ENCODE data around the gene TPD52L2.
"Not testable (repeated sequence)": the region's sequence is repeated elsewhere in the genome, so short reads cannot be mapped to it uniquely, and the experiment has no call there.

The TPD52L2 gene

GRCh38 chr20:63873477-63873971 lies 8.5 kb downstream of the TPD52L2 start:
- H3K4me3 ChIP-seq (ENCODE audit: low read length), result no peak overlapping the region
- TF ChIP-seq CTCF (IDR thresholded peaks at IDR 0.05; ENCODE audit: insufficient read depth, low read depth, low read length, missing control alignments), result no peak
- peak; percentile 97 for DNase-seq (ENCODE audit: low read depth)

- not testable (repeated sequence) for H3K4me3 ChIP-seq (ENCODE audit: low read length)
Observed at GRCh38 chr20:63874241-63874640, 9.2 kb downstream of the TPD52L2 start.

GRCh38 chr20:63876489-63877036 lies 11.5 kb downstream of the TPD52L2 start:
- DNase-seq (ENCODE audit: low read depth), result no peak
- no peak overlapping the region for H3K4me3 ChIP-seq (ENCODE audit: low read length)
- TF ChIP-seq CTCF (IDR thresholded peaks at IDR 0.05; ENCODE audit: insufficient read depth, low read depth, low read length, missing control alignments), result no peak

More at GRCh38 chr20:63874241-63874640, 9.2 kb downstream of the TPD52L2 start:
- peak; percentile 36 for DNase-seq (ENCODE audit: low read depth)

- TF ChIP-seq CTCF (IDR thresholded peaks at IDR 0.05; ENCODE audit: insufficient read depth, low read depth, low read length, missing control alignments), result no peak
- no peak for DNase-seq (ENCODE audit: low read depth)
- no peak overlapping the region for H3K4me3 ChIP-seq (ENCODE audit: low read length)
Observed at GRCh38 chr20:63877755-63878470, 12.8 kb downstream of the TPD52L2 start.

GRCh38 chr20:63878899-63879663 lies 14.0 kb downstream of the TPD52L2 start:
- DNase-seq (ENCODE audit: low read depth), result no peak
- TF ChIP-seq CTCF (IDR thresholded peaks at IDR 0.05; ENCODE audit: insufficient read depth, low read depth, low read length, missing control alignments), result no peak
- H3K4me3 ChIP-seq (ENCODE audit: low read length), result no peak overlapping the region

GRCh38 chr20:63880901-63881300 lies 15.8 kb downstream of the TPD52L2 start:
- DNase-seq (ENCODE audit: low read depth), result not testable (repeated sequence)

GRCh38 chr20:63881451-63882226 lies 16.6 kb downstream of the TPD52L2 start:
- no peak overlapping the region for H3K4me3 ChIP-seq (ENCODE audit: low read length)
- no peak for DNase-seq (ENCODE audit: low read depth)
- no peak for TF ChIP-seq CTCF (IDR thresholded peaks at IDR 0.05; ENCODE audit: insufficient read depth, low read depth, low read length, missing control alignments)

More at GRCh38 chr20:63880901-63881300, 15.8 kb downstream of the TPD52L2 start:
- H3K4me3 ChIP-seq (ENCODE audit: low read length), result not testable (repeated sequence)
